Fibroblast of villous mesenchyme (primary cell): ENCODE results near the gene KLHDC3. TPM values are rescaled to one million over a fixed set of nuclear protein-coding genes. Genes with fewer than 3 reads are reported as not detected.

Source experiments
- DNase-seq: peaks from one replicate; pipeline ENCODE4 v3.0.0-alpha.2; 2010; ENCODE audit warnings: low read depth
- H3K4me3 ChIP-seq: 2 replicates; pipeline ENCODE4 v1.5.1; 2011; ENCODE audit warnings: low read depth, mild to moderate bottlenecking, low read length
- total RNA-seq: library from RNA; depleted of rRNA; stranded (reverse); fragments of >200 nt; gene quantifications from 2 replicates; pipeline ENCODE4 v1.2.3, GENCODE V29; 2012
- TF ChIP-seq, protein P1 (sequence below): IDR thresholded peaks from 2 replicates; pipeline ENCODE4 v1.5.1; 2012; ENCODE audit warnings: low read depth, mild to moderate bottlenecking, low read length; ENCODE audit not compliant: insufficient read depth

The KLHDC3 gene
- total RNA-seq, 1 donor, result 93.3 TPM

DNA sequence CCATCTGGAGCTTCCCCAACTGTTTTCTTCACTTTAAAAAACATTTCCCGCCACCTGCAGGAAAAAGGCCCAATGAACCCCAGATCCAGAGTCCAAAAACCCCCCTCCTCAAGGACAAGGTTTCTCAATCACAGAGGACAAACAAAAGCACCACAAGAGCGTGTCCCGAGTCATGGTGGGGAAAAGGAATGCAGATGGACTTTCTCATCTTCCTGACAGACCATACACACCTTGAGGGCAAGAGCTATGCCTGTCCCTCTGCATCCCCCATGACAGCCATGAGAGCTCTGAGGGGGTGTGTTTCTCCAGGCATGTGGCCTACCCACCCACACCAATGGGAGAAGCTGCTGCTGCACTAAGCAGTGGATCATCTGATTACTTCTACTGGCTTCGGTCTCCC lies 44.1 kb upstream of the KLHDC3 start:
- TF ChIP-seq, protein P1, sequence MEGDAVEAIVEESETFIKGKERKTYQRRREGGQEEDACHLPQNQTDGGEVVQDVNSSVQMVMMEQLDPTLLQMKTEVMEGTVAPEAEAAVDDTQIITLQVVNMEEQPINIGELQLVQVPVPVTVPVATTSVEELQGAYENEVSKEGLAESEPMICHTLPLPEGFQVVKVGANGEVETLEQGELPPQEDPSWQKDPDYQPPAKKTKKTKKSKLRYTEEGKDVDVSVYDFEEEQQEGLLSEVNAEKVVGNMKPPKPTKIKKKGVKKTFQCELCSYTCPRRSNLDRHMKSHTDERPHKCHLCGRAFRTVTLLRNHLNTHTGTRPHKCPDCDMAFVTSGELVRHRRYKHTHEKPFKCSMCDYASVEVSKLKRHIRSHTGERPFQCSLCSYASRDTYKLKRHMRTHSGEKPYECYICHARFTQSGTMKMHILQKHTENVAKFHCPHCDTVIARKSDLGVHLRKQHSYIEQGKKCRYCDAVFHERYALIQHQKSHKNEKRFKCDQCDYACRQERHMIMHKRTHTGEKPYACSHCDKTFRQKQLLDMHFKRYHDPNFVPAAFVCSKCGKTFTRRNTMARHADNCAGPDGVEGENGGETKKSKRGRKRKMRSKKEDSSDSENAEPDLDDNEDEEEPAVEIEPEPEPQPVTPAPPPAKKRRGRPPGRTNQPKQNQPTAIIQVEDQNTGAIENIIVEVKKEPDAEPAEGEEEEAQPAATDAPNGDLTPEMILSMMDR, result no peak

DNA sequence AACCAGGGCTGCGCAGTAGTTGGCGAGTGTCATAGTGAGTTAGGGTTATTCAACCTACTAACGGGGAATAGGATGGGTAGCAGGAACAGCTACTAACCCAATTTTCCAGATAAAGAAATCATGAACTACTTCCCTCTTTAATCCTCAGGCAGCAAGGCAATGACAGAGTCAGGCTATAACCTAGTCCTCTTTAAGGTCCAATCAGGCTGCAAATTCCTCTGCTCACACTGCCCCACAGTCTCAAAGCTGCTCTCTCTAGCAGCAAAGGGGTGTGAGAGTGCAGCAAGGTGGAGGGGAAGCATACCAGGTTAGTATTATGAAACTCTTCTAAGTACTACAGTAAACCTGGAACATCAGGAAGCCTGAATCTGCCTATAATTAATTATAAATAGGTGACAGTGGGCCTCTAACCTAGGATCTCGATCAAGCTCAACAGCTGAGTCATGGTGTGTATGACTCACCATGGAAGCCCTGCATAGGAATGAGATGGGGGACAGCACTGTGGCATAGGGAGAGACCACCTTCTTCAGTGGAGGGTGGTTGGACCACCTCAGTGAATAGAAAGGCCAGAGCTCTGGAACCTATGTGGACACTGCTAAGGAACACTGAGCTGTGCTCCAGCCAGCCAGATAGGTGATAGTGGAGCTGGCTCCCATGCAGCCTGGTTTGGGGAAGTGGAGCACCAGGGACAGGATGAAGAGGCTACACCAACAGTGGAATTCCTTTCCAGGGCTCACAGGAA lies 43.0 kb upstream of the KLHDC3 start:
- DNase-seq, result peak; percentile 32
- TF ChIP-seq, protein P1, result no peak

More for the DNA sequence above, 44.1 kb upstream of the KLHDC3 start:
- no peak for DNase-seq
- H3K4me3 ChIP-seq, result no peak overlapping the region

DNA sequence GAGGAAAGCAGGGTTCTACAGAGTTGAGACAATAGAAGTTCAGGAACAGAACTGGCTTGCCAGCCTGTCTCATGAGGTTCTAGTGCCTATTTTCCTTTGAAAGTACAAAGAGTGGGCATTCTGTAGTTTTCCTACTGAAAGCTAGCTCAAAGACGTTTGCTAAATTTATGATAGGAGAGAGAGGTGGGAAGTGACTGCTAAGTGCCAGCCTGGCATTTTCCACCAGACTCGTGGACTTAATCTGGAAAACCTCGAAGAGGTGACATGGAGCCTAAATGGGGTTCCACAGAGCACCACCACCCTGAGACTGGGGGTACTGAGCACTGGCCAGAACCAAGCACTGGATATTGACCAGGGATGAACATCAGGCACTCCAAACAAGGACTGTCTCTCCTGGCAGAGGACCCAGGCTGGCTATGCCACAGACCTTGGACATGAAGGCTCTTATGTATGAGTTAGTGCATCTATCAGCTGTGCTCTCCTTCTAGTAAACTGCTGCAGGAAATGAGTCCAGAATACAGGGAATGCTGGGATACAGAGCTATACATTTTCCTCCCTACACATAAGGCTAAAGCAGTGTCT lies 42.2 kb upstream of the KLHDC3 start:
- TF ChIP-seq, protein P1, result no peak
- DNase-seq, result no peak
- no peak overlapping the region for H3K4me3 ChIP-seq

More for the DNA sequence above, 43.0 kb upstream of the KLHDC3 start:
- H3K4me3 ChIP-seq, result no peak overlapping the region

DNA sequence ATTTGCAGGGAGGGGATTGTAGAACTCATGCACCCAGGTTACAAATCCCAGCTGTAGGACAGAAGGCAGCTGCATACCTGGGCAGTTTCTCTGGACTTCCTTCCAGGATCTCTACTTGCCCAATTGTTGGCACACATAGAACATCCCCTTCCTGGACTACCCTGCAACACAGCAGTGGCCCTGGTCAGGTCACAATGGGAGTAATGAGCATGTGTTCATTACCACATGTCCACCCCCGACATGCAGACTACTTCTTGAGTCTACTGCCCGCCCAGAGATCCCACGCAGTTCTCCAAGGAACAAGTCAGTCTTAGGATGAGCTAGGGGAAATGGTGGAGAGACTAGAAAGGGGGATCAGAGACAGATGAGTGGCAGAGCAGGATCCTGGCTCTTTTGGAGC lies 40.1 kb upstream of the KLHDC3 start:
- H3K4me3 ChIP-seq, result no peak overlapping the region
- TF ChIP-seq, protein P1, result no peak
- DNase-seq, result no peak

DNA sequence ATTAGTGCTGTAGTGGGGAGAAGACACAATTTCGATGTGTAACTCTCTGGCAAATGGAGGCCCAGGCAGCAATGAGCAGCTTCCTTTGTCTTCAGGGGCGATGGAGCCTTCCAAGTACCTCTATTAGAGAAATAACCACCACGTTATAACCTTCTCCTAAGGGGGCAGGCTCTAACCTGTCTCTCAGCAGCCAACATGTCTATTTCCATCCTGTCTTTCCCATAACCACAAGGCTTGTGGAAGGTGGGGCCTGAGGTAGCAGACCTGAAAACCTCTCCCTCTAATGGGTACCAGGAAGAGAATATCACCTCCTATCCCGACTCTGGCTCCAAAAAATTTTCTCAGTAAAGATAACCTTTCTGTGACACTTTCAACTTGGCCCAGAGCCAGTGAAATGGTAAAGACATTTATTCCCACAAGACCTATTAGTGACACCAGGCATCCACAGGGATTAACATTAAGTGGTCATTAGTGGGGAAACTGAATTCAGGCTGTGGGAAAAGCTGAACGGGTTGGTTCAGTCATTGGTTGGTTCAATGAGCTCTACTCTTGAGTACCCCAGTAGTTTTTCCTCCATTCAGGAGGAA lies 39.0 kb upstream of the KLHDC3 start:
- no peak overlapping the region for H3K4me3 ChIP-seq
- DNase-seq, result no peak
- TF ChIP-seq, protein P1, result no peak

DNA sequence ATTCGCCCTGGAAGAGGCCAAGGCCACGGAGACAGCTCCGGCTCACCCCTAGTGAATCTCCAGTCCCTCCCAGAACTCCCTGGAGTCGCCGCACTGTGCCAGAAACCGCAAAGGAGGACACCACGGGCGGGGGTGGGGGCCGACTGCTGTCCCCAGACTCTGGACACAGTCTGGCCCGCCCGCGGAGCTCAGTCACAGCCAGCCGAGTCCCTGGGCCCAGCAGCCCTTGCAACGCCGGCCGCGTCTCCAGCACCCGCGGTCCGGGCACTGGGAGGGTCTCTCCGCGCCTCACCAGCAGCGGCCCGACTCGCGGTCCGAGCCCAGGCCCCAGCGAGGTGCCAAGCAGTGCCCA lies 35.6 kb upstream of the KLHDC3 start:
- peak overlapping the region; percentile 76 for H3K4me3 ChIP-seq
- TF ChIP-seq, protein P1, result no peak
- DNase-seq, result peak; percentile 36
